Endothelial cell of umbilical vein (primary cell): ENCODE measurements around the gene B4GALNT4.
"Not testable (repeated sequence)": the region's sequence is repeated elsewhere in the genome, so short reads cannot be mapped to it uniquely, and the experiment has no call there.

Experiments used
- CTCF ChIP-seq, 2 donors: IDR thresholded peaks; 1 replicate in 1 of 2; 2 replicates in 1 of 2; pipeline ENCODE4 v1.5.1; 2011; ENCODE audit warnings: low read length in 2 of 2, mild to moderate bottlenecking in 2 of 2, moderate library complexity in 2 of 2, control low read depth in 1 of 2, inconsistent platforms in 1 of 2, low read depth in 1 of 2; ENCODE audit not compliant: insufficient read depth in 1 of 2; ENCODE audit errors: extremely low read depth in 1 of 2
- EZH2 ChIP-seq: IDR thresholded peaks from 2 replicates; pipeline ENCODE4 v1.6.1; 2012; ENCODE audit warnings: borderline replicate concordance, low read depth, mild to moderate bottlenecking, moderate library complexity, low read length, inconsistent platforms; ENCODE audit not compliant: severe bottlenecking
- JUN ChIP-seq: IDR thresholded peaks from 2 replicates; pipeline ENCODE4 v1.6.1; 2011; ENCODE audit warnings: borderline replicate concordance, low read depth; ENCODE audit not compliant: insufficient read length, insufficient read depth
- MAX ChIP-seq: IDR thresholded peaks from 2 replicates; pipeline ENCODE4 v1.6.1; 2011; ENCODE audit not compliant: insufficient read depth, insufficient read length
- POLR2A ChIP-seq: IDR thresholded peaks from 2 replicates; pipeline ENCODE4 v1.6.1; 2012; ENCODE audit warnings: low read depth, mild to moderate bottlenecking, control low read depth, low read length
- POLR2AphosphoS5 ChIP-seq: IDR thresholded peaks from 2 replicates; pipeline ENCODE4 v1.6.1; 2012; ENCODE audit warnings: low read depth, mild to moderate bottlenecking, control low read depth, low read length, moderate library complexity; ENCODE audit not compliant: insufficient read depth

GRCh38 chr11:363443-363805, 5.9 kb upstream of the B4GALNT4 start:
- TF ChIP-seq CTCF (IDR thresholded peaks at IDR 0.05; ENCODE audit: extremely low read depth in 1 of 2, insufficient read depth in 1 of 2, low read depth in 1 of 2, low read length in 2 of 2); EZH2; MAX; POLR2A; POLR2AphosphoS5; JUN: not testable (repeated sequence)
